HG02970 (cell line): Measurements from ENCODE around the gene POU2F3.
A peak's percentile ranks its signal among the peaks of the same experiment; 100 is the strongest.

ENCODE experiments used
- ATAC-seq: cut with Tn5 transposase; IDR thresholded peaks from one replicate; pipeline ENCODE4 v1.9.1; 2021; ENCODE audit warnings: mild to moderate bottlenecking, moderate library complexity, moderate number of reproducible peaks; ENCODE audit not compliant: unreplicated experiment, low FRiP score

POU2F3 gene

GRCh38 chr11:120334894-120335462 lies 95.0 kb downstream of the POU2F3 start:
- ATAC-seq = no peak

GRCh38 chr11:120335556-120335907 lies 95.6 kb downstream of the POU2F3 start:
- peak; percentile 17 for ATAC-seq

- ATAC-seq = peak; percentile 55
These were observed 96.1 kb downstream of the POU2F3 start, which contains the start of gene ARHGEF12 for GRCh38 chr11:120335908-120336640. ARHGEF12 (plus strand) TSS chr11:120336413; CDS start chr11:120337244, 831 bp downstream.

- no peak for ATAC-seq
These were observed 96.9 kb downstream of the POU2F3 start for GRCh38 chr11:120336641-120337354.

GRCh38 chr11:120337355-120338106 lies 97.6 kb downstream of the POU2F3 start:
- ATAC-seq = no peak

- no peak for ATAC-seq
These were observed 98.4 kb downstream of the POU2F3 start for GRCh38 chr11:120338107-120338933.

- ATAC-seq = no peak
These were observed 99.5 kb downstream of the POU2F3 start for GRCh38 chr11:120339394-120339890.

GRCh38 chr11:120340529-120340928 lies 100.6 kb downstream of the POU2F3 start:
- no peak for ATAC-seq

- ATAC-seq = no peak
These were observed 102.3 kb downstream of the POU2F3 start for GRCh38 chr11:120342226-120342625.

GRCh38 chr11:120342678-120343077 lies 102.7 kb downstream of the POU2F3 start:
- ATAC-seq = no peak

GRCh38 chr11:120343429-120343828 lies 103.5 kb downstream of the POU2F3 start:
- no peak for ATAC-seq

GRCh38 chr11:120344302-120345004 lies 104.5 kb downstream of the POU2F3 start:
- peak; percentile 83 for ATAC-seq

GRCh38 chr11:120346233-120346632 lies 106.3 kb downstream of the POU2F3 start:
- no peak for ATAC-seq

GRCh38 chr11:120350637-120351036 lies 110.7 kb downstream of the POU2F3 start:
- ATAC-seq = no peak

GRCh38 chr11:120352405-120352804 lies 112.5 kb downstream of the POU2F3 start:
- ATAC-seq = no peak

GRCh38 chr11:120354068-120354467 lies 114.1 kb downstream of the POU2F3 start:
- no peak for ATAC-seq

GRCh38 chr11:120354779-120355178 lies 114.8 kb downstream of the POU2F3 start:
- ATAC-seq = no peak

- no peak for ATAC-seq
These were observed 117.7 kb downstream of the POU2F3 start for GRCh38 chr11:120357620-120358019.

- no peak for ATAC-seq
These were observed 118.8 kb downstream of the POU2F3 start for GRCh38 chr11:120358729-120359128.
